WERI-Rb-1 (cell line): ENCODE data around the gene IRF2BP1.

ENCODE experiments used
- DNase-seq: peaks from one replicate; pipeline ENCODE4 v3.0.0-alpha.2; 2020
- H3K27ac ChIP-seq: fragments of 250-450 bp; sonication (Bioruptor Pico); 2 replicates; pipeline ENCODE4 v1.5.1; 2020; ENCODE audit warnings: mild to moderate bottlenecking, moderate library complexity
- H3K27me3 ChIP-seq: fragments of 250-450 bp; sonication (Bioruptor Pico); 2 replicates; pipeline ENCODE4 v1.5.1; 2021; ENCODE audit warnings: mild to moderate bottlenecking, low read depth, moderate library complexity; ENCODE audit not compliant: insufficient read depth, severe bottlenecking
- H3K36me3 ChIP-seq: fragments of 250-450 bp; sonication (Bioruptor Pico); 2 replicates; pipeline ENCODE4 v1.5.1; 2020; ENCODE audit warnings: mild to moderate bottlenecking, moderate library complexity
- H3K4me3 ChIP-seq: 2 replicates; pipeline ENCODE4 v1.5.1; 2011; ENCODE audit warnings: low read depth, mild to moderate bottlenecking, control low read depth, low read length
- H3K9me3 ChIP-seq: fragments of 250-450 bp; sonication (Bioruptor Pico); 2 replicates; pipeline ENCODE4 v1.5.1; 2021; ENCODE audit warnings: mild to moderate bottlenecking, moderate library complexity; ENCODE audit not compliant: severe bottlenecking
- TF ChIP-seq, protein P1 (sequence below): IDR thresholded peaks from 2 replicates; pipeline ENCODE4 v1.5.1; 2011; ENCODE audit warnings: low read depth, mild to moderate bottlenecking, control low read depth, inconsistent platforms, low read length

Gene IRF2BP1

GRCh38 chr19:45919678-45920077 is 33.7 kb upstream of the IRF2BP1 start:
- Histone ChIP-seq H3K27me3 (no peaks in the 10 kb centered on the region), H3K36me3 (no peaks in the 10 kb centered on the region), H3K9me3 (no peaks in the 10 kb centered on the region), H3K4me3 (no peak overlapping the region), H3K27ac (no peak overlapping the region)
- TF ChIP-seq, protein P1, sequence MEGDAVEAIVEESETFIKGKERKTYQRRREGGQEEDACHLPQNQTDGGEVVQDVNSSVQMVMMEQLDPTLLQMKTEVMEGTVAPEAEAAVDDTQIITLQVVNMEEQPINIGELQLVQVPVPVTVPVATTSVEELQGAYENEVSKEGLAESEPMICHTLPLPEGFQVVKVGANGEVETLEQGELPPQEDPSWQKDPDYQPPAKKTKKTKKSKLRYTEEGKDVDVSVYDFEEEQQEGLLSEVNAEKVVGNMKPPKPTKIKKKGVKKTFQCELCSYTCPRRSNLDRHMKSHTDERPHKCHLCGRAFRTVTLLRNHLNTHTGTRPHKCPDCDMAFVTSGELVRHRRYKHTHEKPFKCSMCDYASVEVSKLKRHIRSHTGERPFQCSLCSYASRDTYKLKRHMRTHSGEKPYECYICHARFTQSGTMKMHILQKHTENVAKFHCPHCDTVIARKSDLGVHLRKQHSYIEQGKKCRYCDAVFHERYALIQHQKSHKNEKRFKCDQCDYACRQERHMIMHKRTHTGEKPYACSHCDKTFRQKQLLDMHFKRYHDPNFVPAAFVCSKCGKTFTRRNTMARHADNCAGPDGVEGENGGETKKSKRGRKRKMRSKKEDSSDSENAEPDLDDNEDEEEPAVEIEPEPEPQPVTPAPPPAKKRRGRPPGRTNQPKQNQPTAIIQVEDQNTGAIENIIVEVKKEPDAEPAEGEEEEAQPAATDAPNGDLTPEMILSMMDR, result no peak
- DNase-seq, result no peak

- Histone ChIP-seq H3K9me3 (no peaks in the 10 kb centered on the region), H3K36me3 (no peaks in the 10 kb centered on the region), H3K27ac (no peak overlapping the region), H3K27me3 (no peaks in the 10 kb centered on the region), H3K4me3 (no peak overlapping the region)
- TF ChIP-seq, protein P1, result no peak
- DNase-seq, result no peak
These were observed 32.8 kb upstream of the IRF2BP1 start for GRCh38 chr19:45918721-45919120.

DNA sequence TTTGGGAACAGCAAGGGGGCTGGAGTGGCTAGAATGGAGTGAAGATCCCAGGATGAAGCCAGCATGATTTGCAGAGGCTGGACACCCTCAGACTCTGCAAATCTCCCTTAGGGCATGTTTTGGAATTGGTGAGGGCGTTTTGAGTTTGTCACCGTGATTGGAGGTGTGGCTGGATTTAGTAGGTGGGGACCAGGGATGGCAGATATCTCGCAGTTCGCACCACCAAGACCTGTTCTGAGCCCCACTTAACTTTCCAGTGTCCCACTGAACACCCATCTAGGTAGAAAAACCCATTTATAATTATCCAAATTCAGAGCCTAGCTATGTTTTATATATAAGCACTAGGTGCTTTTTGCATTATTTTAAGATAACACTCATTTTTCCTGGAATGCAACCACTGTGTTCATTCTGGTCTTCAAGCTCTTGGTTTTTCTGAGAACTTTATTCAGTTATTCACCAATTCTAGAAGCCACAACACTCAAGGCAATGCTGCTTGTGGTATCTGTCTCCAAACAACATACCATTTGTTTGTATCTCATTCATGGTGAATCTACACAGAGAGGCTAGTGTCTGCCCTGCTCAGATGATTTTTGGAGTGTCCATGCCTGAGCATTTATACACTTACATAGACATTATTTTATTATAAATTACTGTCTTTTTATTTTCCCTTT is 31.6 kb upstream of the IRF2BP1 start:
- Histone ChIP-seq H3K36me3 (no peaks in the 10 kb centered on the region), H3K27ac (no peak overlapping the region), H3K4me3 (no peak overlapping the region), H3K9me3 (no peaks in the 10 kb centered on the region), H3K27me3 (no peaks in the 10 kb centered on the region)
- TF ChIP-seq, protein P1, result no peak
- no peak for DNase-seq

DNA sequence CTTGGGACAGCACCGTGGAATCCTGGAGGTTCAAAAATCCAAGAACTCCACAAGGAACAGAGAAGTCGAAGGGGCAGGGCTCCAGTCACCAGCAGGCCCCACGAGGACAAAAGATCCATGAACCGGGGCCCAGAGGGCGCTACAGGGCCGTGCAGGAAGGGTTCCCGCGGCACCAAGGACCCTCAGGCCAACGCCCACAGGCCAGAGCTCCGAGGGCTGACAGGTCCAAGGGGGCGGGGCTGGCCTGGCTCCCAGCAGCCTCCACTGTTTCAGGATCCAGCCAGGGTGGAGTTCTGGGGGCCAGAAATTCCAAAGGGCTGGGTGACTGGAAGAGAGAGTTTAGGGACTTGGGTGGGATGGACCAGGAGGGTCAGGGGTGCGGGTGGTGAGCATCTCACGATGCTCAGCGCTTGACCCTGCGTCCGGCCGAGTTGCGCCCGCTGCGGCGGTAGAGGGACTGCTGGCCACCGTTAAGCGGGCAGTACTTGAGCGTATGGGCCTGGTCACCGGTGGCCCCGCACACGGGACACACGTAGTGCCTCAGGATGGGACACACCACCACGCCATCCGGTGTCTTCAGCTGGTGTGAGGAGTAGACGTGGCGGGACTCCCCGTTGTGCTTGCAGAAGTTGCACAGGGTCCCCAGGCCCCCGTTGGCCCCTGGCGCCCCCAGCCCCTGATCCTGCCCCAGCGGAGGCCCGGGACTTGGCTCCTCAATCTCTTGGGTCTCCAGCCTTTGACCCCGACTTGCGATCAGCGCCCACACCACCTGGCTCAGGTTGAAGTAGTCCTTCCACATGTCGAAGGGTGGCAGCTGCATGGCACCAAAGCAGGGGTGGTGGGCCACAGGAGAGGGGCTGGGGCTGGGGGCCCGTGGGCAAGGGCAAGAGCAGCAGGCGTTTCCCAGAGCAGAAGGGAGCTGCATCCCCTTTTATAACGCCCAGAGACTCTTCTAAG is 28.2 kb upstream of the IRF2BP1 start, which contains the start of gene NANOS2:
TSS of gene NANOS2 (minus strand) at position 905 of the 957 bp plus-strand sequence. CDS start at position 820, 85 bp downstream.
- H3K27ac ChIP-seq, result no peak within 1 kb of the TSS
- peak; percentile 85 for DNase-seq
- no peaks in the 10 kb centered on the region for H3K9me3 ChIP-seq
- H3K4me3 ChIP-seq, result no peak within 1 kb of the TSS
- TF ChIP-seq, protein P1, result peak; percentile 73
- H3K27me3 ChIP-seq, result no peaks in the 10 kb centered on the region
- H3K36me3 ChIP-seq, result no peaks in the 10 kb centered on the region

DNA sequence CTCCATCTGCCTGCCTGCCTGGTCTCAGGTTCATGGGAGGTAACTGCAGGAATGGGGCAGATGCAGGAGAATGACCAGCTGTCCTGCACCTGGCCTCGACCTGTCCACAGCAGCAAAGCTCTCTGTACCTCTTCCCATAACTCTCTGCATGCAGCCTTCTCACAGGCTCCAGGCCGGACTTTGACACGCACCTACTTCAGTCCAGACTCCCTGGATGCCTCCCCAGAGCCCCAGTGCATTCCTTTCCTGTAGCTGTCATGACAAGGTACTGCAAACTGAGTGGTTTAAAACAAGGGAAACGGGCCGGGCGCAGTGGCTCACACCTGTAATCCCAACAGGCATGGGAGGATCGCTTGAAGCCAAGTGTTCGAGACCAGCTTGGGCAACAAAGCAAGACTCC is 25.4 kb upstream of the IRF2BP1 start:
- no peaks in the 10 kb centered on the region for H3K9me3 ChIP-seq
- no peaks in the 10 kb centered on the region for H3K27me3 ChIP-seq
- no peak for DNase-seq
- TF ChIP-seq, protein P1, result no peak
- H3K27ac ChIP-seq, result no peak overlapping the region
- H3K4me3 ChIP-seq, result no peak overlapping the region
- no peaks in the 10 kb centered on the region for H3K36me3 ChIP-seq
